NB4 (cell line): Measurements from ENCODE around the gene ZFP36.

ENCODE experiments used
- CTCF ChIP-seq: IDR thresholded peaks from one replicate; pipeline ENCODE4 v1.5.1; 2012; ENCODE audit warnings: low read depth, low read length
- MAX ChIP-seq: IDR thresholded peaks from 2 replicates; pipeline ENCODE4 v1.6.1; 2011; ENCODE audit warnings: low read depth, low read length
- MYC ChIP-seq: IDR thresholded peaks from 2 replicates; pipeline ENCODE4 v1.6.1; 2011; ENCODE audit warnings: low read depth, low read length
- POLR2A ChIP-seq: IDR thresholded peaks from 2 replicates; pipeline ENCODE4 v1.6.1; 2011; ENCODE audit warnings: mild to moderate bottlenecking; ENCODE audit not compliant: insufficient read length; ENCODE audit errors: extremely low read depth

GRCh38 chr19:39400061-39400460 lies 6.6 kb upstream of the ZFP36 start:
- no peak for TF ChIP-seq CTCF
- TF ChIP-seq MAX, result no peak
- TF ChIP-seq POLR2A, result no peak
- no peak for TF ChIP-seq MYC
